NT2/D1 (cell line): ENCODE results near the gene ARHGEF10L.

Experiments used
- SUZ12 ChIP-seq: IDR thresholded peaks from 2 replicates; pipeline ENCODE4 v1.6.1; 2011; ENCODE audit not compliant: insufficient read length, insufficient read depth; ENCODE audit errors: extremely low read depth
- YY1 ChIP-seq: IDR thresholded peaks from 2 replicates; pipeline ENCODE4 v1.6.1; 2011; ENCODE audit not compliant: insufficient read length, insufficient read depth

DNA sequence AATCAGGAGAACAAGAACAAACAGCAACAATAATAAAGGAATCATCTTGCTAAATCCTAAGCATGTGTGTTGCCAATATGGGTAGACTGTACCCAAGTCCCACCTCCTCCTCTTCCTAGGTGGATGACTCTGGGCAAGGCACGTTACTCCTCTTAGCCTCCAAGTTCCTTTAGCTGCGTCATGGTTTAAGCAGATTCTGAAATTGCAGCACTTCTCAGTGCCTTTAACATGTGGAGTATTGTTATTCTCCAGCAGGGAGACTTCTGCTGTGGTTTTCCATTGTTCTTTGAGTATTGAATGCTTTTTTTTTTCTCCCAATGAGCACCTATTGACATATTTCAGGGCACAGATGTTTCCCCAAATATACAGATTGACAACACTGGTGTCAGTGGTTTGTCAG, 15.5 kb downstream of the ARHGEF10L start:
- TF ChIP-seq YY1: no peak
- no peak for TF ChIP-seq SUZ12
